Hair follicular keratinocyte (primary cell): ENCODE measurements around the gene GFI1. TPM values are rescaled to one million over a fixed set of nuclear protein-coding genes. Genes with fewer than 3 reads are reported as not detected.

Experiments
- total RNA-seq: library from RNA; depleted of rRNA; stranded (reverse); fragments of >200 nt; gene quantifications from 2 replicates; pipeline ENCODE4 v1.2.3, GENCODE V29; 2015

The GFI1 gene
- total RNA-seq, result 0.08 TPM in 1 of 2 replicates, not detected in the other

GRCh38 chr1:92486251-92487077 lies at the start of gene GFI1:
Gene GFI1, minus strand, starts transcription at chr1:92486925. Its CDS starts 3,438 bp downstream, at chr1:92483487.

Other genes with a start within 250 kb of the GFI1 start
- 6.8 and 9.4 TPM in 2 replicates for gene GLMN, start 187.9 kb downstream of the GFI1 start, total RNA-seq
- 14.5 and 16.7 TPM in 2 replicates for gene RPAP2, start 187.9 kb downstream of the GFI1 start, total RNA-seq